ENCODE results near the gene ATP11A. TPM values are rescaled to one million over a fixed set of nuclear protein-coding genes. Genes with fewer than 3 reads are reported as not detected.
A peak's percentile ranks its signal among the peaks of the same experiment; 100 is the strongest.

Gene ATP11A
- total RNA-seq, 1 donor from 2014 or later: 191 TPM

GRCh38 chr13:112723771-112724170 lies 33.9 kb downstream of the ATP11A start:
- DNase-seq (ENCODE audit: low spot score): no peak

GRCh38 chr13:112724788-112725345 lies 35.0 kb downstream of the ATP11A start:
- DNase-seq (ENCODE audit: low spot score): no peak

DNA sequence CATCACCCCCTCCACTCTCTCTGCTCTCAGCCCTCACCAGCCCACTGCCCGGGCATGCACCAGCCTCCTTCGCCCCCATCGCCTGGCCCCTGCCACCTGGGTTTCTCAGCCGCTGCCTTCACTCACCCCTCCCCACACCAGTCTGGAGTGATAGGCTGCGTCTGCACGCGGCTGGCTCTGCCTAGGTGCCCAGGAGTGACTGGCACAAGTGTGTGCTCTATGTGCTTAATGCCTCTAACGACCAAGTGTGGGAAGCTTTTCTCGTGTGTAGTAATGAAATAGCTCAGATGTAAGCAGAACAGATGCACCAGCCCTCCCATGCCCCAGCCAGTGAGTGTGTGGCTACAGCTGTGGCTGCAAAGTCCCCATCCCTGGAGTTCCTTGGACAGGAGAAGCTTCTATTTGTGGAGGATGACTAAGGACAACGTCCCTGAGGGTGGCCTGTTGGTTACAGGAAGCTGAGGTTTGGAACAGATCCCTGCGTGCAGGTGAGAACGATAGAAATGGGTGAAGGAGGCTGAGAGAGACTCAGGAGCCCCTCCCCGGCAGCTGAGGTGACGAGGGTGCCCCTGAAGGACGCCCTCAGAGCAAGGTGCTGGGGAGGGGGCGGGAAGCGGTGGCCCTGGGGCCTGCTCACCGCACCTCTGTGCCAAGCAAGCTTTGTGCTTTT lies 35.6 kb downstream of the ATP11A start:
- peak; percentile 39 for DNase-seq (ENCODE audit: low spot score)

GRCh38 chr13:112726016-112726767 lies 36.4 kb downstream of the ATP11A start:
- DNase-seq (ENCODE audit: low spot score): no peak

DNA sequence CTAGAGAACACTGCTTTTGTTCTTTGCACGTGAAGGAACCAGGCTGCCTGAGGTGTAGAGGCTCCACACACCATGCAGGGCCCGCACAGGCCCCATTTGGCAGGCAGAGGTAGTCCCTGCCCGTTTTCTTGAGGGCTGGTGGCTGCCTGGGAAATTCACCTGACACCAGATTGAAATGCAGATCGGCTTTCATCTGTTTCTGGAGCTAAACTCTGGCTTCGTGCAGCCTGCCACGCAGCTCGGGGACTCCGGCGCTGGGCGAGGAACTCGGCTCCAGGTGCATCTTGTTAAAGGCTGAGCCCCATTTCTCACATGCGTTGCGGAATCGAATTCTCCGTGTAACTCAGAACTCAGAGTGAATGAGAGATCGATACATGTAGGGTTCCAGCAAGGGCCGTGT lies 37.7 kb downstream of the ATP11A start:
- DNase-seq (ENCODE audit: low spot score): no peak

- DNase-seq (ENCODE audit: low spot score): no peak
Measured at GRCh38 chr13:112728375-112729126, 38.7 kb downstream of the ATP11A start.

DNA sequence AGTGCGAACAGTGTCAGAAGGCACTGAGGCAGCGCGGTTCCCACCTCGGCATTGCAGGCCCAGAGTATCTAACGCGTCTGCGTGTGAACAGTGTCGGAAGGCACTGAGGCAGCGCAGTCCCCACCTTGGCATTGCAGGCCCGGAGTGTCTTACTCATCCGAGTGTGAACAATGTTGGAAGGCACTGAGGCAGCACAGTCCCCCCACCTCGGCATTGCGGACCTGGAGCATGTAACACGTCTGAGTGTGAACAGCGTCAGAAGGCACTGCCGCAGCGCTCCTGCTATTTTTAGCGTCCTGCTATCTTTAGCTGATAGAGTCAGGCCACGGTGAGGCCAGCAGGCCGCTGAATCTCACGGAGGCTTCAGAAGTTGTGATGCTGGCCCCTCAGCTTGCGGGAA lies 39.6 kb downstream of the ATP11A start:
- no peak for DNase-seq (ENCODE audit: low spot score)

- DNase-seq (ENCODE audit: low spot score): no peak
Measured at GRCh38 chr13:112730157-112730671, 40.4 kb downstream of the ATP11A start.

GRCh38 chr13:112731667-112732616 lies 42.1 kb downstream of the ATP11A start:
- no peak for DNase-seq (ENCODE audit: low spot score)

DNA sequence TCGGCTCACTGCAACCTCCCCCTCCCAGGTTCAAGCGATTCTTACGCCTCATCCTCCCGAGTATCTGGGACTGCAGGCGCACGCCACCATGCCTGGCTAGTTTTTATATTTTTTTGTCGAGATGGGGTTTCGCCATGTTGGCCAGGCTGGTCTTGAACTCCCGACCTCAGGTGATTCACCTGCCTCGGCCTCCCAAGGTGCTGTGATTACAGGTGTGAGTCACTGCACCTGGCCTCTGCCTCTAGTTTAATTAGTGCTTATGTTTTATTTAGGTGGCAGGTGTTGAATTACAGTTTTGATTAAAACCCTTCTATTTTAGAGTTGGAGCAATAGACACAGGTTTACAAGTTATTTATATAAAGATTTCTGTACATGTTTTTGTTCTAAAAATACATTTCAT lies 42.8 kb downstream of the ATP11A start:
- DNase-seq (ENCODE audit: low spot score): no peak

DNA sequence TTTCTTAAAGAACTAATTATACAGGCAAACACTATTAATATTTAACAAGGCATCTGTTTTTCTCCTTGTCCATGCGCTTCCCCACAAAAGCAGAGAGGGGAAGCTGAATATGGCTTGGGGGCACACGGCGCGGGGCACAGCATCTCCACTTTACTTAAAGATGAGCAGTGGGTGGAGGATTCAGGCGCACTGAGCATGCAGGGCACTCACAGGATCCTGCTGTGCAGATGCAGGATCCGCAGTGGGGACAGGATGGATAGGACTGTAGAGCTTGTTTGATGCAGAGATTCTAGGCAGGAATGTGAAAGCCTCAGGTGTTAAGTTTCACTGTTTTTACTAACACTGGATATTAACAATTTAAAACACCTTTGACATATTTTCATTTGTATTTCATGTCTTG lies 43.3 kb downstream of the ATP11A start:
- DNase-seq (ENCODE audit: low spot score): no peak

- no peak for DNase-seq (ENCODE audit: low spot score)
Measured at GRCh38 chr13:112733661-112734379, 44.0 kb downstream of the ATP11A start.

GRCh38 chr13:112734696-112735547 lies 45.1 kb downstream of the ATP11A start:
- DNase-seq (ENCODE audit: low spot score): no peak

DNA sequence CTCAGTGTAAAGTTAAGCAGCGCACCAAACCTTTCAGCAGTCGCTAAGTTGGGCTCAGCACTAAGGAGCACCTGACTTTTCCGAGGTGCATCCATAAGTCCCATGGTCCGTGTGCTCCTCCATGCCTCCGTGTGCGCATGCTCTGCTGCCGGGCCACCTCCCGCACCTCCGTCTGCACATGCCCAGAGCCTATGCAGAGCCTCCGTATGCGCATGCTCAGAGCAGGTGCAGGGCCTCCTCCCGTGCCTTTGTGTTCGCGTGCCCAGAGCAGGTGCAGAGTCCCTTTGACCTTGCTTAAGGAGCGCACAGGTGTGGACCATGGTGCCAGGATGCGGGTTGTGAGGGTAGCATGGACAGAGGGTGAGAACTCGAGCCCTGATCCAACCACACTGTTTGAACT lies 46.0 kb downstream of the ATP11A start:
- DNase-seq (ENCODE audit: low spot score): no peak

DNA sequence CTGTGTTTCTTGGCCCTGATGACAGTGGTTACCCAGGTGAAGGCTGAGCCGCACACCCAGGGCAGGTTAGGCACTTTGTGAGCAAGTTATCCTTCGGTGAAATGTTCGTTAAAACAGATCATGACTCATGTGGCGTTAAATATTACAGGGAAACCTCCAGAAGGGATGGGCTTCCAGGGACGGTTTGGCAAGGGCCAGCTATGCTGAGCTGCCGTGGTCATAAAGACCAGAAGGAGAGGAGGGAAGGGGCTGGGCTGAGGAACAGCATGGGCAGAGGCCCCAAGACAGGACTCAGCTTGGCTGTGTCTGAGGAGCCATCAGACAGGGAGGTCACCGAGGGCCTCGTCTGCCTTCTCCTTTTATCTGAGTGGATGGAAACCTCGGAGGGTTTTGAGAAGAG lies 47.5 kb downstream of the ATP11A start:
- no peak for DNase-seq (ENCODE audit: low spot score)

DNA sequence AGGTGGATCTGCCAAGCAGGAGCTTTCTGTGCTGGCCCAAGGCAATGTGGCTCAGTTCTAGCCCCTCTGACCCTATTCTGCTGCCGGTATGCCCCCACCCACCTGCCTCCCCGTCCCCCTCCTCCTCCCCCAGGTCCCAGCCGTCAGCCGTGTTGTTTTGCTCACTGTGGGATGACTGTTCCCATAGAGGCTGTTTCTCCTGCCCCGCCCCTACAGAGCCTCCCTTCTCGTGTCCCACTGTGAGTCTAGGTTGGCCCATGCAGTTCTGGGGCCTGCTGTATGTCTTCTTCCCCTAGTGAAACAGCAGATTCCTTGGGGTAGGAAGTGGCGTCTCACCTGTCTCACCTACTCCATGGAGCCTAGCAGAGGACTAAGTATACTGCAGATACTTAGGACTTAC lies 48.8 kb downstream of the ATP11A start:
- DNase-seq (ENCODE audit: low spot score): no peak

DNA sequence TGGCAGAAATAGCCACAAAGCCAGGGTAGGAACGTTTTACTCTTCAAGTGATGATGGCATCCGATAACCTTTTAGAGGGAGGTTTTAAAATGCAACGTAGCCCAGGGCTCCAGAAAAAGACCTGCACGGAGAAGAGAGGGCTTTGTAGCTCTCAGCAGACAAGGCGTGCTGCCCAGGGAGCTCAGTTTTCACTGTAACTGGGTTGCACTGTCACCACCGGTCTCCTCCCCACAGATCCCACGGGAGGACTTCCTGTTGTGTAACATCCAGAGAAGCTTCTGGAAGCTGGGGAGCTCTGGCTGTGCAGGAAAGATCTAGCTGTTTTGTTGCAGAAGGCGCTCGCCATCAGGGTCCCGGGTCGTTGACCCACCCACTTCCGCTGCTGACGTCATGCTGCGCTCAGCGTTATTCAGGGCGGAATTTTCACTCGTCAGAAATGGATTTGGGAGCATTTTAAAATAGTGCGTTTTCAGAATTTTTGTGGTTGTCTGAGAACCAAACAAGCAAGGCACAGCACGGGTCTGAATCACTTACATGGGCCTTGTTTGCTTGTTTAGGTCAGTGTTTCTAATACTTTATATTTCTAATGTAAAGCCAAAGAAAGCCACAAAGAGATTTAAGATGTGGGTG lies 50.8 kb downstream of the ATP11A start:
- peak; percentile 81 for DNase-seq (ENCODE audit: low spot score)

- no peak for DNase-seq (ENCODE audit: low spot score)
Measured at GRCh38 chr13:112741185-112741755, 51.4 kb downstream of the ATP11A start.
